ENCODE data around the gene IL18R1.
A peak's percentile ranks its signal among the peaks of the same experiment; 100 is the strongest.

The IL18R1 gene

GRCh38 chr2:102386867-102387541 lies 31.4 kb downstream of the IL18R1 start:
- DNase-seq (ENCODE audit: insufficient read length, low spot score) (no peak), FAIRE-seq (no peak)

DNA sequence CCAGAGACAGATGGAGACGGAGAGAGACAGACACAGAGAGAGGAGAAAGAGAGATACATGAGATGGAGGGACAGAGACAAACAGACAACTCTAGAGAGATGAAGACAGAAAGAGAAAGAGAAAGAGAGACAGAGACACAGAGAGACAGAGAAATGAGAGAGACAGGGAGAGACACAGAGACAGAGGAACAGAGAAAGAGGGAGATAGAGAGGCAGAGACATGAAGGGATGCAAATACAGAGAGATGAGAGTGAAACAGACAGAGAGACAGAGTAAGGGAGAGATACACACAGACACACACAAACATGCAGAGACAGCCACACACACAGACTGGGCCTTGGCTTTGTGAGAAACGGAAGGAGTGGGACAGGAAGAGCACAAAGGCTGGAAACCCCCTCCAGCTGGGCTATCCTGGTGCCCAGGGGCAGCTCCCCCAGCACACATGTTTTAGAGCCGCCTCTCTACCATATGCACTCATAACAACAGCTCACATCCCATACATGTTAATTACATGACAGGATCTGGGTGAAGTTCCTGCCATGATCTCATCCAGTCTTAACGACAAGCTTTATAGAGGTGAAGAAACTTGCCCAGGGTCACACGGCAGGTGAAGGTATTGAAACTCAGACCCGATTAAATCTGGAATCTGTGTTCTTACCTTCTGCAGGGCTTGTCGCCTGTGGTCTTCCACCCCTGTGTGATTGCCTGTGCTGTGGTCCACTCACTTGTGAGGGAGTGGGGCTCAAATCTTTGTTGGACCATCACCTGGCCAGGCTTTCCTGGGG lies 32.4 kb downstream of the IL18R1 start:
- DNase-seq (ENCODE audit: insufficient read length, low spot score) (no peak), FAIRE-seq (no peak)

DNA sequence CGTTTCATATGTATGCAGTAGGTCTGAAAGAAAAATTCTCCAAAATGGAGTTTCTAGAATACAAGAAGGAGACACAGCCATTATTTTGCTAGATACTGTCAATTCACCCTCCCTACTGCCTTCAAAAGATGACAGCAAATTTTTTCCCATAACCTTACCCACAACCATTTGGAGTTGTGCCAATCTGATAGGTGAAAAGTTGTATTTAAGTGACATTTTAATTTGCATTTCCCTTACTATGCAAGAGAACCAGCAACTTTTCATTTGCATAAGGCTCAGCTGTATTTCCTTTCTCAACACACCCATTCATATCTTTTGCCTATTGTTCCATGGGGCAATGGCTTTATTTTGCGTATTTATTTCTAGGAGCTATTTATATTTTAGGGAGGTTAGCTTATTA lies 36.0 kb downstream of the IL18R1 start:
- DNase-seq (ENCODE audit: insufficient read length, low spot score) (no peak), FAIRE-seq (no peak)

- FAIRE-seq (no peak), DNase-seq (ENCODE audit: insufficient read length, low spot score) (no peak)
These were observed 36.5 kb downstream of the IL18R1 start for GRCh38 chr2:102392096-102392495.

DNA sequence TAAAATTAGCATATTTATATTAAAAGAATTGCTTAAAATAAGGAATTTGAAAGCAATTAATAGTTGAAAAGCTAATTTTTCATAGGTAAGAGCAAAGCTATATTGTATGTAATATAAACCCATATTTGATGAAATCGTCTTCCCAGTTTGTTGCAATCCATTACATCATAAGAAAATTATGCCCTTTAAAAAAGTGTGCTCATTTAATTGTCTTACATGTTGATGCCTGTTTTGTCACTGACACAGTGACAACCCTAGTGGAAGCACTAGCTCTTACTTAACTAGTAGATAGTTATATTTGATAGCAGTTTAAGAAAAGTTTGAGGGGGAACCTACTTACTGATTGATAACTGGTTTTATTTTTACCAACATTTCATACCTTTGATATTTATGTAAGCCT lies 37.3 kb downstream of the IL18R1 start:
- DNase-seq (ENCODE audit: insufficient read length, low spot score) (no peak), FAIRE-seq (no peak)

GRCh38 chr2:102396012-102396411 lies 40.4 kb downstream of the IL18R1 start:
- DNase-seq (ENCODE audit: insufficient read length, low spot score) (no peak), FAIRE-seq (no peak)

GRCh38 chr2:102397209-102397608 lies 41.6 kb downstream of the IL18R1 start:
- FAIRE-seq (no peak), DNase-seq (ENCODE audit: insufficient read length, low spot score) (no peak)

DNA sequence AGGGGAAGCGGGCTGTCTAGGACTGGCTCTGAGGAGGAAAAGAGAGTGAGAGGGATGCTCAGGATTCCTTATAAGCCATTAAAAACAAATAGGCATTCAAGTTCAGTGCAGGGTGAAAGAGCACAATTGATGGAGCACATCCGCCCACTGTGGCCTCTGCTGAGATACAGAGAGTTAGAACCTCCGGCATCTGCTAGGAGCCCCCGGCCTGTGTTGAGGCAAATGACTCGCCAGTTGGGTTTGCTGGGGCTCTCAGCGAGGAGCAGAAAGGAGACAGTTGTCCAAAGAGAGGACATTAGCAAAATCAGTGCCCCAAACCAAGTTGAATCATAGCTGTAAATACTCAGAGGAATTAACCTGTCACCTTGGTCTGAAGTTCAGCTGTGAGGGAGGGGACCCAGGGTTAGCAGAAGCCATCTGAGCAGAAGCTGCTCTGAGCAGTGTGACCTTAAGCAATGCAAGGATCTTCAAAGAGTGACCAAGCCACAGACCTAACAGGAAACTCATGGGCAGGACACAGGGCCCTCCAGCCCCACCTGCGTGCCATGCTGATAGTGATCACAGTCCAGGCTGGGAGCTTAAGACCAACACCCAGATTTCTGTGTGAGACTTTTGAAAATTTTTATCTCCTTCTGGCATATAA lies 44.0 kb downstream of the IL18R1 start:
- FAIRE-seq: no peak

DNA sequence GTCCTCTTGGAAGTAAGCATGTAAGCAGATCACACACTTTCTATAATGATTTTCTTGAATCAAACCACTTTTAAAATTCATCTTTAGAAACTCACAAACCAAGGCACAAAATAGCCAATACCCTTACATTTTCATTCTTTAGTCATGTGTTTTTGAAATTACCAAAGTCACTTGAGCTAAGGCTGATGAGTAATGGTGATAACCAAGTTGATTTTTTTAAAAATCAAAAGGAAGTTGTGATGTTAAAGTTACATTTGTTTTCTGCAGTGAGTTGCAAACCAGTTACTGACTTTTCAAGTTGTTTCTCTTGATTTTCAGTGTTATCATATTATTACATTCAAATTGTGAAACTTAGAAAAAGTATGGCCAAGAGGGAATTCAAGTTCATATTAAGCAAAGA lies 45.9 kb downstream of the IL18R1 start:
- FAIRE-seq (no peak), DNase-seq (ENCODE audit: insufficient read length, low spot score) (no peak)

More for the DNA sequence above, 44.0 kb downstream of the IL18R1 start:
- no peak for DNase-seq (ENCODE audit: insufficient read length, low spot score)

DNA sequence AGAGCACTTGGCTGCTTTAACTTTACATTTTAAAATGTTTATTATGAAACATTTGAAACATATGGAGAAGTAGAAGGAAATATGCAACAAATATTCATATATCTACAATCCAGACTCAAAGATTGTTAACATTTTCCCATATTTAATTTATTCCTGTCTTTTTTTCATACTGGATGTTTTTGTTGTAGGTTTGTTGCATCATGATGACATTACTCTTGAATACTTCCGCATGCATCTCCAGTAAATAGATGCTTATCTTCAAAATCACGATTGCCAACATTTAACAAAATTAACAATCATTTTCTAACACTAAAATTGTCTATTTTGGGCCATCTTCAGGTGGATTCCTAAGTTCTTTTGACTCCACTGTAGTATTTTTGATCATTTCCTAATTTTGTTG lies 46.3 kb downstream of the IL18R1 start:
- FAIRE-seq (no peak), DNase-seq (ENCODE audit: insufficient read length, low spot score) (no peak)

DNA sequence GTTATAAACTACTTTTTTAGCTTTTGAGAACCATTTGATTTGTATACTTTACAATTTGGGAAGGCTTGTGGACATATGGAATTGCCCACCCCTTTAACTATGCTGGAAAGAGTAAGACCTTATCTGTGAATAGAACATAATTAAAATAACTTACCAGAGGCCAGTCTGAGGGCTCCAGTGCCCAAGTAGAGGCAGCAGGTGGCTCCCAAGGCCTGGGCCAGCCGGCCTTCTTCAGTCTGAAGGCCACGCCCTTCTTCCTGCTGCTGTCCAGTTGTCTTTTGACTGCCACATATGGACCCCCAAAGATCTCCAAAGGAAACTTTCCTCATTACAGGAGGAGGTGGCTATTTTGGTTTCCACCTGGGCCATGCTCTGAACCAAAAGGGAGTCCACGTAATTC lies 55.4 kb downstream of the IL18R1 start:
- DNase-seq (ENCODE audit: insufficient read length, low spot score) (no peak), FAIRE-seq (no peak)

- FAIRE-seq: no peak
- no peak for DNase-seq (ENCODE audit: insufficient read length, low spot score)
These were observed 56.6 kb downstream of the IL18R1 start for GRCh38 chr2:102412199-102412598.

- peak; percentile 66 for FAIRE-seq
These were observed 62.4 kb downstream of the IL18R1 start for GRCh38 chr2:102417946-102418345.

GRCh38 chr2:102418421-102418961 lies 62.9 kb downstream of the IL18R1 start:
- FAIRE-seq (peak; percentile 76), DNase-seq (ENCODE audit: insufficient read length, low spot score) (no peak)

More at GRCh38 chr2:102417946-102418345, 62.4 kb downstream of the IL18R1 start:
- no peak for DNase-seq (ENCODE audit: insufficient read length, low spot score)

- FAIRE-seq (no peak), DNase-seq (ENCODE audit: insufficient read length, low spot score) (no peak)
These were observed 64.7 kb downstream of the IL18R1 start for GRCh38 chr2:102420290-102420689.

DNA sequence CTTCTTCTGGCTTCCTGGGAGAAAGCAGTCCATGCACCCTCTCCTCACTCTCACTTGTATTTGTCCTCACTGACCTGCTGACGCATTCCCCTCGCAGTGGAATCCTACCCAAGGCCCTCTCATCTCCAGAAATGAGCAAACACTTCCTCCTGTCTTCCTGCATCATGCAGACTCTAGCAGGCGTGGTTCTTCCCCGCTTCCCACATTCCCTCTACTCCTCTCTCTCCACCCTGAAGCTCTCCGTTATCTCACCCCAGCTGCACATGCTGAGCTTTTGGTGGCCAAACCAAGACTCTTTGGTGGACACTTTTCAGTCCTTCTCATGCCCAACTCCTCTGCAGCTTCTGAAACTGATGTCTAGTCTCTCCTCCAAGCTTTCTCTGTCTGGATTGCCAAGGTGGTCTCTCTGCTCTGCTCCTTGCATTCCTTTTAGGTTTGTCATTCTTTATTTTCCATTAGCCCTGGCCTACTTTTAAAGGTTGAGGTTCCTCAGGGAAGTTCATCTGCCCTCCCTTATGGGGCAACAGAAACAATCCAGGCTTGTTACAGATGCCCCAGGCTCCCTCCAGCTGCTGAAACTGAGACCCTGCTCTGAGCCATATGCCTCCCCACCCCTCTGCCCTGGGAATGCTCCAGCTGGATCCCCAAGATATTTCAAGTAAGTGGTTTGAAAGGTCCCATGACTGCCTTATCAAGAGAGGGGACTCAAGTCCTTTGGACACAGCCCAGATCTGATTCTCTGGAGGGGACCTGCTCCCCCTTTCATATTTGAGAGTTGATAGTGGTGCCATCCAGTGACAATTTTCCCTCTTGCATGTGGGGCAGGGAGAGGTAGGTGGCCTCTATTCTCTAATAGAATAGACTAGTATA lies 66.5 kb downstream of the IL18R1 start:
- FAIRE-seq (no peak), DNase-seq (ENCODE audit: insufficient read length, low spot score) (no peak)

- peak; percentile 67 for FAIRE-seq
- no peak for DNase-seq (ENCODE audit: insufficient read length, low spot score)
These were observed 67.3 kb downstream of the IL18R1 start, which contains the start of gene IL18RAP for GRCh38 chr2:102422910-102423309. TSS of gene IL18RAP (plus strand) at chr2:102423160. CDS start at chr2:102423278, 118 bp downstream.

DNA sequence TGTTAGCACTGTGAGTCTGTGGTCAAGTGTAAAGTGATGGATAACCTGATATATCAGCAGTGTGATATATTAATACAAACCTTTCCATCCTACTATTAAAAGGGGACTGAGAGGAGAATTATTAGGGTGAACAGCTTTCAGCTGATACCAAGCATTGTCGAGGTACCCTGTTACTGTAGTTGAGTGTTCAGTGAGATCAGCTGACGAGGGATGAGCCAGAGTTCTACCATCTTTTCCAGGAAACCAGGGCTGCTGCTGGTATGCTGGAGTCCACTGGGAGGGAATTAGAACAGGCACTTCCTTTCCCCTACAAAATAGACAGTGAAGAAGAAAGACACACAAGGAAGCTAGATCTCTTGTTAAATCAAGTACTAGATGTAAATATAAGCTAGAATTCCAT lies 67.8 kb downstream of the IL18R1 start:
- no peak for FAIRE-seq
- DNase-seq (ENCODE audit: insufficient read length, low spot score): no peak

DNA sequence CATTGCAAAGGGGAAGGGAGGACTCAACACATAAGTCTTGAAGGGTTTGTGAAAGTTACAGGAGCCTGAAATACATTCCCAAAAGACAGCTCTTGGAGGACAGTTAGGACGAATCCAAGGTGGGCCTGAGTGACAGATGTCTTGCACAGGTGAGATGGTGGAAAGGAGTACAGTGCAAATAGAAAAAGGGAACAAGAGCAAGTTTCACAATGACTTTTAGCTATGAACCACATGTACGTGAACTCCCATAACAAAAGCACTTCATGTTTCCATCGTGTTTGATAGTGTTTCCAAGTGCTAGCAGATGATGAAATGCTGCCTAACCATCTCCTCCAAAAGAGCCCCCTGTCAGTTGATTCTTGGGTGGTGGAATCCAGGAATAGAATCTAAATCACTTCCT lies 69.2 kb downstream of the IL18R1 start:
- FAIRE-seq: peak; percentile 94
- no peak for DNase-seq (ENCODE audit: insufficient read length, low spot score)

DNA sequence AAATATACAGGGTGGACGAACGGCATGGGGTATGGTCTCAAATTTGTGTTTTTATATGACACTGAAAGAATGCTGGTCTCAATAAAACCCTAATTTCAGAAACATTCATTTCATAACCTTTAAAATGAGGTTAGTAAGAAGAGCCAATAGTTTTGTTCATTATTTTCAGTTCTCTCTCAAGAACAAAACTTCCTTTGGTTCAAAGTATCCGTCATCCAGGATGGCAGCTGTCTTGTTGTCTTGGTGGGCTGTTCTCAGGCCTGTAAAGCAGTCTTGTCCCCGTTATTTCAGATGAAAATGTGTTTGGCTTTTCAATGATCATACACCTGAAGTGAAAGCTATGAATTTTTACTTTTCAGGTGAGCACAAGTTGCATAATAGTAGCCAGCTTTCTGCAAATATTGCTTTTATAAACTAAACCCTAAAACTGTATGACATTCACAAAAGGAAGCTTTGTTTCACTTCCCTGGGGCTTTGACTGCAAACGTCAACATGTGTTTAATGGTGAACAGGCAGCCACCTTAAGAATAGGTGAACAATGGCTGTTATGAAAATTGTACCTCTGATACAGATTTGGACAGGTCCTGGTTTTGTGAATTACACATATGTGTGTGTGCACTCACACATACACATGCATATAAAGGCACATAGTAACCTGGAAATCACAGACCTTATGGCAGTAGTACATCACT lies 70.0 kb downstream of the IL18R1 start:
- FAIRE-seq (peak; percentile 33), DNase-seq (ENCODE audit: insufficient read length, low spot score) (no peak)
